ENCODE results near the gene S1PR5.

The S1PR5 gene

DNA sequence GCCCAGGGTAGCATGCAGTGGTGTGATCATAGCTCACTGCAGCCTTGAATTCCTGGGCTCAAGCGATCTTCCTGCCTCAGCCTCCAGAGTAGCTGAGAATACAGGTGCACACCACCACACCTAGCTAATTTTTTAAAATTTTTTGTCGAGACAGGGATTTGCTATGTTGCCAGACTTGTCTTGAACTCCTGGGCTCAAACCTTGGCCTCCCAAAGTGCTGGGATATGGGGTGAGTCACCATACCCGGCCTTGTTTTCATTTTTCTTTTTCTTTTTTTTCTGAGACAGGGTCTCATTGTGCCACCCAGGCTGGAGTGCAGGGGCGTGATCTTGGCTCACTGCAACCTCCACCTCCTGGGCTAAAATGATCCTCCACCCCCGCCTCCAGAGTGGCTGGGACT is 52.8 kb downstream of the S1PR5 start:
- no peak for DNase-seq

Data from NCI-H510A (cell line).